GM13976 (cell line): ENCODE measurements around the gene KCNH1.

Experiments
- DNase-seq: peaks from one replicate; pipeline ENCODE4 v3.0.0; 2012; ENCODE audit warnings: low spot score
- CTCF ChIP-seq: IDR thresholded peaks from 2 replicates; pipeline ENCODE4 v1.5.1; 2012; ENCODE audit warnings: borderline replicate concordance, mild to moderate bottlenecking; ENCODE audit not compliant: insufficient read depth; ENCODE audit errors: extremely low read depth, missing control alignments, control extremely low read depth
- in situ Hi-C: fragments of 300-500 bp; cut with MboI; formaldehyde crosslinking; loops from one replicate; pipeline ENCODE4 v1.12.0; 2022; ENCODE audit warnings: low sequenced_read_pairs, mixed read lengths, inconsistent platforms; ENCODE audit not compliant: unreplicated experiment

Gene KCNH1

DNA sequence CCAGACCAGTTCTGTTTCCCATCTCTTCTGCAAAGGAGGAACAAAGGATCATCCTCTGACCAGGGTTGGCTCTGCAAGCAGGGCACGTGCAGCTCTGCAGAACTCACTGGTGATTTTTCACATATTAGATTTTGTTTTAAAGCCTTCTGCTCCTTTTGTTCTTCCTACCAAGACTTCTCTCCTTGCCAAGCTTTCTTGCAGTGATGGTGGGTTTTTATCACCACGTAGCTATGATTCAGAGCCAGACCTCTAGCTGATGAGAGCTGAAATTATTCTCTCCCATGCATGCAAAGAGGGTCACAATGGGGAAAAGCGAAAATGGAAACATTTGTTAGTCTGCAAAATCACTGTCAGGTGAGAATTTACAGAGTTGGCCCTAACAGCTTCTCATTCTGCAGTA lies 225.2 kb downstream of the KCNH1 start:
- no peak for DNase-seq
- in situ Hi-C loops: no loop called here
- no peak for TF ChIP-seq CTCF

DNA sequence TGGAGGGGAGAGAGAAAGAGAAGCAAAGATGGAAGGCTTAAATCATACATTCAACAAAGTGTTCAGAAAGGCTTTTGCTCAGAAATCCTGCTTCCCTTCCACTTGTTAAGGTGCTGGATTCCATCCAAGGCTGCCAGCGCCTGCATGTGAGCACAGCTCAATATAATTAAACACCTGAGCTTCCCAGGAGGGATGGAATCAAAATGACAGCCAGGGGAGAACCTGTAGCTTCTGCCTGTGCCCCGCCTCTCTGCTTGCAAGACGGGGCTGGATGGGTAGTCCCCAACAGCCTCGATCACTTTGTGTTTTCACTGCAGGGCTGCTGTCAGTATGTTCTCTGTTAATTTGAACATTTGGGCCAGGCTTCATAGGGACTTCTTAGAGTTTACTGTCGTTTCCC lies 225.7 kb downstream of the KCNH1 start:
- TF ChIP-seq CTCF: no peak
- no peak for DNase-seq
- in situ Hi-C loops: no loop called here

GRCh38 chr1:210907251-210907805 lies 226.6 kb downstream of the KCNH1 start:
- no peak for DNase-seq
- in situ Hi-C loops: no loop called here
- TF ChIP-seq CTCF: no peak

DNA sequence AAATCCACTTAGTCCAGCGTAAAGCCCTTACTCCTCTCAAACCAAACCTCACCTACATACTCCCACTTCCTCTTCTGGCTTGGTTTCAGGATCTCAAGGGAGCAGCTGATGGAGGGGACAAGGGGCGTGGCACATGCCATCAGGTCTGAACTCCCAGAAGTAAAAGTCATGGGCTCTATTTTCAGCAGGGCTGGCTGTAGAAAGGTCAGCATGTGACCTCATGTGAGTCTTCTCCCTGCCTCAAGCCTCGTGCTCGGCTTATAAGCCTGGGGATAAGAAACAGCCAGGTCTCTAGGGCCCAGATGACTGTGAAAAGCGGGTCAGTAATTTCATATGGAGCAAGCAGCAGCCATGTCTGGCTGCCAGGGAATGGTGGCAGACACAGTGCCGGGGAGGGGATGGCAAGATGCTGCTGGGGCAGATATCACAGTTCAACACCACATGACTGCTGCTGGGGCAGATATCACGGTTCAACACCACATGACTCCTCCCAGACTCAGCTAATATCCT lies 227.9 kb downstream of the KCNH1 start:
- no peak for DNase-seq
- in situ Hi-C loops: no loop called here
- TF ChIP-seq CTCF: no peak

DNA sequence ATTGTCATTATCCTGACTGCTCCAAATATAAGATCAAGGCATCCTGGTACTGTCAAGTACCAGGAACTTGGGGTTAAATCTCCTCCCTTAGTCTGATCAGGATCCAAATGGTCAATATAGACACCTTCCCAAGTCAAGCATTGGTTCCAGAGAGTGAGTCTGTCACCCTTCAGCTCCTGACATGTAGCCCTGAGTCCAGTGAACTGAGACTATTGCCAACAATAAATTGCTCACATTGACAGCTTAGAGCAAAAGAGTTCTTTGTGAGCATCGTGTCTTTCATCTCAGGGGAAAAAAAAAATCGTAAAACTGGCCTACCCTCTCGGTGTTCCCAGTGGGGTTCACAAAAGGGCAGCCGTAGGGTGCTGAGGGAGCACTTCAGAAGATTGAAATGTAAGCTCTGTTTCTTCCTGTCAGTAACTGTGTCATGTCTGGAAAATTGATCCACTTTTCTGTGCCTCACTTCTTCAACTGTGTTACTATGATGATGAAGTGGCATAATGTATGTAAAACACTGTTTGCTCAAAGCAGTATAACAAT lies 228.5 kb downstream of the KCNH1 start:
- in situ Hi-C loops: no loop called here
- DNase-seq: no peak
- TF ChIP-seq CTCF: no peak

DNA sequence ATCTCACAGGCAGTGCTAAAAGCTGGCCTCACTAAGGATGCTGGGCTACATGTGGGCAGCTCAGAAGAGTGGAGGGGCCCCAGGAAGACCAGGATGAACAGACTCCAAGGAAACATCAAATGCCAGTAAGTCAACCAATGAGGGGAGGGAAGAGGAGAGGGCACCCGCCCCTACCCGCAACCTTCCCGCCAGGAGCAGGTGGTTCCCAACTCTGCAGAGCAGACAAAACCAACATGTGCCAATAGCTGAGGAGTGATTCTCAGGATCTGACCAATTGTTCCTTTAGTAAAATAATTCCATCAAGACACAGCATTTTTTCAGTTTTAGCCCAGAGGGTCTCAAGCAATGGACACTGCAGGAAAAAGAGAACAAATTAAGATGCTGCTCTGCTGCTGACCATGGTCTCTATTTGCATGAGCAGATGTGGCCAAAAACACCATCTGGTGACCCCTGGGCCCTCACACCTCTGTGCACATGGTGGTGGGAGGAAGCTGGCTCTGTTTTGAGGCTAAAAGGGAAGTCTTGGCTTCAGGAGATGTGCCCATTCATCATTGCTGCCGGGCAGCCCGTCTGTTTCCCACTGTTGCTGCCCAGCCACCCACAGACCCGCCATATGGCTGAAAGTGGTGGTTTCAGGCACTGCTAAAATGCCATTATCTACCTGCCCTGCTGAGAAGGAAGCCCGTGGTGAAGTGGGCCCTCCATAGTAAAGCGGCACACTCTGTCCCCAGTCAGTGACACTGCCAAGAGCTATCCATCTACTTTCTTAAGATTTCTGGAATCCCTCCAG lies 231.8 kb downstream of the KCNH1 start:
- DNase-seq: no peak
- no peak for TF ChIP-seq CTCF
- in situ Hi-C loops: no loop called here
